Transverse colon (tissue), 4 donors: ENCODE data around the gene NCK2. TPM values are rescaled to one million over a fixed set of nuclear protein-coding genes. Genes with fewer than 3 reads are reported as not detected.
A peak's percentile ranks its signal among the peaks of the same experiment; 100 is the strongest.

Source experiments
- DNase-seq: peaks from one replicate; pipeline ENCODE4 v3.0.0-alpha.2; 2019
- H3K27ac ChIP-seq, 4 donors: fragments of 200-600 bp; sonication (generic); 2 replicates each; pipeline ENCODE4 v1.5.1; 2016 to 2018; ENCODE audit warnings: inconsistent platforms in 4 of 4
- H3K27me3 ChIP-seq: fragments of 200-600 bp; sonication (generic); 2 replicates; pipeline ENCODE4 v1.5.1; 2017; ENCODE audit warnings: inconsistent platforms
- H3K36me3 ChIP-seq, 4 donors: fragments of 200-600 bp; sonication (generic); 2 replicates each; pipeline ENCODE4 v1.5.1; 2017 to 2019; ENCODE audit warnings: inconsistent platforms in 4 of 4
- H3K4me1 ChIP-seq, 4 donors: fragments of 200-600 bp; sonication (generic); 2 replicates each; pipeline ENCODE4 v1.5.1; 2017 to 2020; ENCODE audit warnings: inconsistent platforms in 4 of 4
- H3K4me3 ChIP-seq, 4 donors: fragments of 200-600 bp; sonication (generic); 1 replicate in 1 of 4; 2 replicates in 3 of 4; pipeline versions ENCODE4 v1.5.1 to v1.6.1; 2017 to 2019; ENCODE audit warnings: inconsistent platforms in 4 of 4
- H3K9me3 ChIP-seq, 2 donors: fragments of 200-600 bp; sonication (generic); 2 replicates each; pipeline ENCODE4 v1.5.1; 2017 to 2019; ENCODE audit warnings: inconsistent platforms in 2 of 2
- EP300 ChIP-seq: sonication (generic); formaldehyde crosslinking; IDR thresholded peaks from one replicate; pipeline ENCODE4 v1.6.1; 2017; ENCODE audit warnings: antibody characterized with exemption, low read depth
- POLR2A ChIP-seq: fragments of 450-650 bp; IDR thresholded peaks from one replicate; pipeline ENCODE4 v1.6.1; 2016; ENCODE audit warnings: antibody characterized with exemption, mild to moderate bottlenecking, moderate library complexity
- POLR2AphosphoS5 ChIP-seq, 3 donors: sonication (generic); formaldehyde crosslinking; IDR thresholded peaks; one replicate each; pipeline ENCODE4 v1.6.1; 2016; ENCODE audit warnings: antibody characterized with exemption in 3 of 3
- WGBS, 2 donors: methylation state at CpG; one replicate each; pipeline ENCODE4 v1.1.5; 2018; ENCODE audit warnings: low coverage in 1 of 2; 5-methylcytosine and 5-hydroxymethylcytosine counted together
- in situ Hi-C, 4 donors: fragments of 200-750 bp; cut with MboI; loops; one replicate each; pipeline versions ENCODE4 v1.15.0 to v1.15.1; 2017; ENCODE audit warnings: low sequenced_read_pairs in 3 of 4, low pct_ligation_motif_present in 1 of 4, low pct_unique_long_range_greater_than_20kb in 1 of 4
- intact Hi-C: fragments of 100-400 bp; cut with DNase I; formaldehyde crosslinking; loops from one replicate; pipeline ENCODE4 v1.15.1; 2023; ENCODE audit warnings: low total_unique reads
- total RNA-seq, 4 donors: library from RNA; depleted of rRNA; stranded (reverse); fragments of >200 nt; gene quantifications; one replicate each; pipeline ENCODE4 v1.1.0, GENCODE V29; 2016
- TF ChIP-seq, protein P1 (sequence below), 5 experiments: fragments of 200-600 bp in 3 of 5; fragments of 450-650 bp in 2 of 5; sonication (generic) in 3 of 5; IDR thresholded peaks; 1 replicate in 2 of 5; 2 replicates in 3 of 5; pipeline ENCODE4 v1.5.1; 2016 to 2017; ENCODE audit warnings: antibody characterized with exemption in 5 of 5, inconsistent platforms in 3 of 5, mild to moderate bottlenecking in 2 of 5, moderate library complexity in 1 of 5

NCK2 gene
- total RNA-seq, 4 donors from 2014 or later, result 42.2 to 74.1 (median 59.9) TPM

DNA sequence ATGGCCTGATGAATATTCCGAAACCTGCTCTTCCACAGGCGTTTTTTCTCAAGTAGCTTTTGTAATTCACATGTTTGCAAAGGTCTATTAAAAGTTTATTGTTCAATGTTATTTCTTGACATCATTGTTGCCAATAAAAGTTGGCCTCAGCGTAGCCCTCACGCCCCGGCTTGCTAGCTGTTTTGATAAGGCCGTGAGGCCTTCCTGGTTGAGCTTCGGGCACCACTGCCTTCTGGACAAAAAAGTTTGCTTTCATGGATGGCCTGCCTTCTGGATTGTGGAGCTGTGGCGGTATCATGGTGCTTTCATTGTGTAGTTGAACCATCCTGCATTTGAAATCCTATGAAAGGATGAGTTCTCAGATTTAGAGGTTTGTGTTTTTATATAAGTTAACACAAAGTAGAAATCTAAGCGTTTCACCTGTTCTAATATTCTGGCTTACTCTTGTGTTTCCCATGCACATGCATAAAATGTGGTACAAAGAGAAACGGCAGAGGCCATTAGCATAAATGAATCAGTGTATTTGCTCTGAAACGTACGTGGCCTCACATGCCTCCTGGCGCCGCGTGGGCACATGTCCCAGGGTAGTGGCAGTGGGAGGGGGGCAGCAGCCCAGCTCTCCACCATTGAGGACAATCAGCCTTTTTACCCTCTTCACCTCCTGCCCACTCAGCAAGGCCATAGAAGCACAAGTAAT, 134.5 kb downstream of the NCK2 start:
- intact Hi-C loops, result no loop called here
- DNase-seq, result peak; percentile 60
- Histone ChIP-seq H3K4me3 (no peak overlapping the region), H3K36me3 (peaks cover 0 to 8% (median 3%) of the 10 kb centered on the region in 4 donors), H3K27me3 (no peaks in the 10 kb centered on the region), H3K27ac (peak overlapping the region in 2 of 4 donors; percentile 10 to 54), H3K4me1 (peaks cover 11 to 35% (median 21%) of the 10 kb centered on the region in 4 donors), H3K9me3 (no peaks in the 10 kb centered on the region)
- TF ChIP-seq POLR2A (no peak), EP300 (no peak), POLR2AphosphoS5 (IDR thresholded peaks at IDR 0.05) (no peak)
- TF ChIP-seq, protein P1, sequence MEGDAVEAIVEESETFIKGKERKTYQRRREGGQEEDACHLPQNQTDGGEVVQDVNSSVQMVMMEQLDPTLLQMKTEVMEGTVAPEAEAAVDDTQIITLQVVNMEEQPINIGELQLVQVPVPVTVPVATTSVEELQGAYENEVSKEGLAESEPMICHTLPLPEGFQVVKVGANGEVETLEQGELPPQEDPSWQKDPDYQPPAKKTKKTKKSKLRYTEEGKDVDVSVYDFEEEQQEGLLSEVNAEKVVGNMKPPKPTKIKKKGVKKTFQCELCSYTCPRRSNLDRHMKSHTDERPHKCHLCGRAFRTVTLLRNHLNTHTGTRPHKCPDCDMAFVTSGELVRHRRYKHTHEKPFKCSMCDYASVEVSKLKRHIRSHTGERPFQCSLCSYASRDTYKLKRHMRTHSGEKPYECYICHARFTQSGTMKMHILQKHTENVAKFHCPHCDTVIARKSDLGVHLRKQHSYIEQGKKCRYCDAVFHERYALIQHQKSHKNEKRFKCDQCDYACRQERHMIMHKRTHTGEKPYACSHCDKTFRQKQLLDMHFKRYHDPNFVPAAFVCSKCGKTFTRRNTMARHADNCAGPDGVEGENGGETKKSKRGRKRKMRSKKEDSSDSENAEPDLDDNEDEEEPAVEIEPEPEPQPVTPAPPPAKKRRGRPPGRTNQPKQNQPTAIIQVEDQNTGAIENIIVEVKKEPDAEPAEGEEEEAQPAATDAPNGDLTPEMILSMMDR (IDR thresholded peaks at IDR 0.05), result no peak
- 67 to 69% methylated on average over 4 to 15 of the region's 15 CpGs for WGBS, 2 donors
- in situ Hi-C loops, result loop anchor here in 1 of 4 donors (25.0 kb wide), 1 partner anchor 317 kb away; no protein-coding TSS in a partner anchor

DNA sequence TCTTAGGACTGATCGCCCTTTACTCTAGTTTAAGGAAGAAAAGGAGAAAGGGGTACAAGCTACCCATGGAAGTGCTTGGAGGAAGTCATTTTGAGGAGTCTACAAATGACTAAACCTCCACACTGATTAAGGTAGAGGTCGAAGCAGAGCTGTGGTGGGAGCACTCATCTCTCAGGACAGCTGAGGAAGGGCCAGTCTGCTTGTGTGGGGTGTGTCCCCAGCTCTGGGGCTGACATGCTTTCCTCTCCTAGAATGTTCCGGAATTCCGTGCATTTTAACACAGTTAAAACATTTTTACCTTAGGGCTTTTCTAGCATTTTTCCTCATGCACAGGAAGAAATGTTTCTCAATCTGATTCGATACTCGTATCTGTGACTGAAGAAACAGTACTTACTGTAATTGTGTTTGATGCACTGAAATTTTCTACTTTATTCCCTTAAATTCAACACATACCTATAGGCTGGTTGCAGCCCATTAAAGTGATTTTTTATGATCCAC, 135.1 kb downstream of the NCK2 start:
- H3K36me3 ChIP-seq, result peaks cover 0 to 8% (median 3%) of the 10 kb centered on the region in 4 donors
- H3K4me3 ChIP-seq, result no peak overlapping the region
- H3K4me1 ChIP-seq, result peaks cover 11 to 36% (median 21%) of the 10 kb centered on the region in 4 donors
- no peaks in the 10 kb centered on the region for H3K27me3 ChIP-seq
- intact Hi-C loops (loop anchor here (5.0 kb wide), 1 partner anchor 1048 kb away; no protein-coding TSS in a partner anchor), in situ Hi-C loops (loop anchor here in 1 of 4 donors (25.0 kb wide), 1 partner anchor 318 kb away; no protein-coding TSS in a partner anchor)
- no peaks in the 10 kb centered on the region for H3K9me3 ChIP-seq
- DNase-seq, result no peak
- H3K27ac ChIP-seq, result no peak overlapping the region
- 83 to 89% methylated on average over 2 to 6 of the region's 6 CpGs for WGBS, 2 donors
- TF ChIP-seq POLR2A, result no peak
- TF ChIP-seq EP300, result no peak
- TF ChIP-seq, protein P1 (IDR thresholded peaks at IDR 0.05), result no peak
- no peak for TF ChIP-seq POLR2AphosphoS5 (IDR thresholded peaks at IDR 0.05)

DNA sequence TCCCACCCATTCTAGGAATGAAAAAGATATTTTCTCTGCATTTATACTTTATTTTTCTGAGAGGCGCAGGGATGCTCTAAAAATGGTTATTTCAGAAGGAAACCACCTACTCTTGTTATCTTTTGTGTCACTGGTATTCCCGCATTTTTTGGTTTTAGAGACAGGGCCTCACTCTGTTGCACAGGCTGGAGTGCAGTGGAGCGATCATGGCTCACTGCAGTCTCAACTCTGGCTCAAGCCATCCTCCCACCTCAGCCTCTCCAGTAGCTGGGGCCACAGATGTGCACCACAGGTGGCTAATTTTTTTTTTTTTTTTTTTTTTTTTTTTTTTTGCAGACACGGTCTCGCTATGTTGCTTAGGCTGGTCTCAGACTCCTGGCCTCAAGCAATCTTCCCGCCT, 135.9 kb downstream of the NCK2 start:
- TF ChIP-seq POLR2A, result no peak
- TF ChIP-seq, protein P1 (IDR thresholded peaks at IDR 0.05), result no peak
- no peak for TF ChIP-seq EP300
- TF ChIP-seq POLR2AphosphoS5 (IDR thresholded peaks at IDR 0.05), result no peak
- Histone ChIP-seq H3K27me3 (no peaks in the 10 kb centered on the region), H3K27ac (no peak overlapping the region), H3K4me1 (peaks cover 11 to 43% (median 21%) of the 10 kb centered on the region in 4 donors), H3K9me3 (no peaks in the 10 kb centered on the region), H3K36me3 (peaks cover 0 to 8% (median 3%) of the 10 kb centered on the region in 4 donors), H3K4me3 (no peak overlapping the region)
- DNase-seq, result no peak
- 86 to 97% methylated on average over 6 of the region's 6 CpGs for WGBS, 2 donors
- intact Hi-C loops (loop anchor here (5.0 kb wide), 1 partner anchor 1048 kb away; no protein-coding TSS in a partner anchor), in situ Hi-C loops (loop anchor here in 1 of 4 donors (25.0 kb wide), 1 partner anchor 318 kb away; no protein-coding TSS in a partner anchor)
